GM18502 (cell line): ENCODE results near the gene TOB1.
"Not testable (repeated sequence)": the region's sequence is repeated elsewhere in the genome, so short reads cannot be mapped to it uniquely, and the experiment has no call there.

Source experiments
- ATAC-seq: cut with Tn5 transposase; IDR thresholded peaks from one replicate; pipeline ENCODE4 v1.9.1; 2021; ENCODE audit warnings: mild to moderate bottlenecking; ENCODE audit not compliant: unreplicated experiment, poor library complexity

The TOB1 gene

GRCh38 chr17:50871898-50872297 is 5.7 kb upstream of the TOB1 start:
- no peak for ATAC-seq

DNA sequence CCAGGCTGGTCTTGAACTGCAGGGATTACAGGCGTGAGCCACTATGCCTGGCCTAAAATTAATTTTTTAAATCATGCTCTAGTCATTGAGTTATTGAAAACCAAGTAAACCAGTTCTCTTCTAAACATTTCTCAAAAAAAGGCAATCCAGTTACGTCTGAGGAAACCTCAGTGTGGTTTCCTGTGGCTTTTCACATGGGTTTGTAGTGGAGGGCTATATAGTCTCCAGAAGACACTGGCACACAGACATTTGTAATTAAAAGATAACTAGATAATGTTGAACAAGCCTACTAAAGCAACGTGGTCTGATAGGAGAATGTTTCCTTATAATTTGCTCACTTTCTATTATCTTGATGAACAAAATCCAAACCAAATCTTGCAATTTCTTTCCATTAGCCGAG is 5.2 kb upstream of the TOB1 start:
- ATAC-seq = no peak

- no peak for ATAC-seq
These were observed 2.4 kb upstream of the TOB1 start for GRCh38 chr17:50868602-50869001.

GRCh38 chr17:50868140-50868438 is 1.9 kb upstream of the TOB1 start:
- ATAC-seq = no peak

DNA sequence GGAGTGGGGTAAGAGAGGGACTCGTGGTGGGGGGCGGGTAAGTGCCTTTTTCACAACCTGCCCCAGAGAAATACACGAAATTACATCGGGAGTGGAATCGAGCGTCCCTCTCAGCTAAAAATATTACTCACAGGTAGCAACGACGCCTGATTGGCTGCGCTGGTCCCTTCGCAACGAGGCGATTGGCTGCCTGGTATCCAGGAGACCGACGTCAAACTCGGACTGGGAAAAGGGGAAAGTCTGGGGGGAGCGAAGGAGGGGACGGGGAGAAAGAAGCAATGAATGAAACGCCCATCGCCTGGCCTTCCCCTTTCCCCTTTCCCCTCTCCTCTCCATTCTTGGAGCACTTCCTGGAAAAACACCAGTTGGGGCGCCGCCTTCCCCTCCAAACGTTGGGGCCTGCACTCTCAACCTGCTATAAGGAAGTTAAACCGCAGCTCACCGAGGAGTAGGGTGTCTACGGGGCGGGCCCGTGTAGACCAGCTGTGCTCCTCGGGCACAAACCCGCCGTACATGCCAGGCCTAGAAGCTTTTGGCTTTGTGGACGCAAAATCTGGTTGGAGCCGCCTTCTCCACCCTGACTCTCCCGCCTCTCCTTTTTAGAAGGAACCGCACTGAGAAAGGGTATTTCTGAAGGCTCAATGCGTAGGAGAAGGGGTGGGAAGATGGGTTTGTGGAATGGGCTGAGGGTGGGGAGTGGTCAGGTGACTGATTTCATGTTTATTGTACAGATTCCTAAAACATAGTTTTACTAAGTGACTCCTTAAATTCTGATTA is 1.4 kb upstream of the TOB1 start:
- peak; percentile 40 for ATAC-seq

GRCh38 chr17:50866950-50867362 is 802 bp upstream of the TOB1 start:
- peak; percentile 15 for ATAC-seq

- peak; percentile 10 for ATAC-seq
These were observed 290 bp downstream of the TOB1 start for GRCh38 chr17:50865868-50866260.

GRCh38 chr17:50865060-50865867 is 890 bp downstream of the TOB1 start:
- ATAC-seq = peak; percentile 10

GRCh38 chr17:50864747-50865059 is 1.5 kb downstream of the TOB1 start:
- no peak for ATAC-seq

GRCh38 chr17:50863931-50864330 is 2.2 kb downstream of the TOB1 start:
- ATAC-seq = no peak

DNA sequence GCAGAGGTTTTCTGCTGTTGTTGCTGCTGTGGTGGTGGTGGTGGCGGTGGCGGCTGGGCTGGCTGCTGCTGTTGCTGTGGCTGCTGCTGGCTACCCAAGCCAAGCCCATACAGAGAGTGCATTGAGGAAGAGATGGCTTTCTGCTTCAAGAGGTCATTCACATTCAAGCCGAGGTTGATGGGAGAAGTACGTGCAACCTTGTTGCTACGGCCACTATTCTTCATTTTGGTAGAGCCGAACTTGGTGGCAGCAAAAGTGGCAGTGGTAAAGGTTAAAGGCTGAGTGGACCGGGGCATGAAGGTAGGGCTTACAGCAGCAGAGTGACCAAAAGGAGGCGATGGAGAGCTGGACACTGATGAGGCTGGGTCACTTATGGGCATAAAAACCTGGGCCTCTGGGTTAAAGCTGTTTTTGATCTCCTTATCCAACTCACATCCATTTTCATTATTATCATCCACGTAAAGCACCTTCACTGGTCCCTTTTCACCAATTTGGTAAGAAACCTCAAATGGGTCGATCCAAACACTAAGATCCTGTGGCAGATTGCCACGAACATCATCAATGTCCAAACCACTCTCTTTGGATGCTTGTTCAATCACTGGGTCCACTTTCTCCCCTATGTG is 2.8 kb downstream of the TOB1 start:
- no peak for ATAC-seq

GRCh38 chr17:50861822-50862528 is 4.2 kb downstream of the TOB1 start:
- ATAC-seq = no peak

GRCh38 chr17:50861334-50861676 is 4.8 kb downstream of the TOB1 start:
- no peak for ATAC-seq

- not testable (repeated sequence) for ATAC-seq
These were observed 6.4 kb downstream of the TOB1 start for GRCh38 chr17:50859727-50860126.

GRCh38 chr17:50858486-50859225 is 7.5 kb downstream of the TOB1 start:
- no peak for ATAC-seq

- no peak for ATAC-seq
These were observed 9.7 kb downstream of the TOB1 start for GRCh38 chr17:50856431-50856830.

DNA sequence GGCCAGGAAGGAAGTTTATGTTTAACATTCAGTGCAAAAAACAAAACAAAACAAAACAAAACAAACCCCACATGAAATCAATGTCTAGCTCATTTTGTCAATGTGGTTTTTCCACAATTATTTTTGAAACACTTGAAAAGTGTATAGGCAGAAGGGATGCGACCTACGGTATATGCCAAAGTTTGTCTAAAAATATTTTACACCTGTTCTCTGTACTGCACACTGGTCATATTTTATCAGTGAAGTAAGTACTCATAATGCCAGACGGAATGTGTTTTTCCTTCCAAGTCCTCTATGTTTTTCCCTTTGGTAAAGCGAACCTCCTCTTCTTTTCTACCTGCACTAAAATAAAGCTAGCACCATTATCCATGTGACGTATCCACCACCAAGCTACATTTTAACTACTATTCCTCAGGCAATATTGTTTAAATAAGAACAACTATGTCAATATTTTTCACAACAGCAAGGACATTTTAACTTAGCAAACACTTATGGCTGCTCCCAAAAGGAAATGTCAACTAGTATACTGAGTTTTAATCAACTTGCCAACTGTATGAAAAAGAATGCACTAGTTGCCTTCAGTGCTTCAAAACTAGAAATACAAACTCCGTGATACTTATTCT is 10.3 kb downstream of the TOB1 start:
- ATAC-seq = no peak

- ATAC-seq = no peak
These were observed 12.4 kb downstream of the TOB1 start for GRCh38 chr17:50853781-50854180.

DNA sequence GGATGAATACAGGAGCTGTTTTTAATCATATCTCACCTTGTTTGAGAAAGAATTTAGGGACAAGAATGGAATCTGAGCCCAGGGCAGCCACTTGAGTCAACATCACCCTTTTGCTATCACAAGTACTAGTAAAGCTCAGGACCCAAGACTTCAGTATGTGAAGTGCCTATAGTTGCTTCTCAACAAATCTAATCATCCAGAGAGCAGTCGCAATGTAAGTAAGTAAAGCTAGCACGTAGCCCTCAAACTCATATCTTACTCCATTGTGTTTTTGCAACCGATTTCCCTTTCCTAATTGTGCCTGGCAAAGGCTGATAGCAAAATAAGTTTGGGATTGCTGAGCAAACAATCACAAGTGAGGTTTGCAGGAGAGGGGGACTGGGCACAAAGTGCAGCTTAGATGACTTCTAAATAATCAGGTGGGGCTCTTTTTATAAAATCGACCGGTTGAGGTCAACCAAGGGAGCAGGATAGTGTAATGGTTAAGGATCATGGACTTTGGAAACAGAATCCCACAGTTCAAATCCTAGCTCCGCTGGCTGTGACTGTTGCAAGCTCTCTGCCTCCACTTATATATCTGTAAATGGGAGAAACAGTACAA is 13.0 kb downstream of the TOB1 start:
- no peak for ATAC-seq

- ATAC-seq = no peak
These were observed 15.5 kb downstream of the TOB1 start for GRCh38 chr17:50850640-50851039.
